BJ (cell line): ENCODE measurements around the gene GPR149. TPM values are rescaled to one million over a fixed set of nuclear protein-coding genes. Genes with fewer than 3 reads are reported as not detected.
A peak's percentile ranks its signal among the peaks of the same experiment; 100 is the strongest.

Source experiments
- CTCF ChIA-PET: fragments of 350-600 bp; formaldehyde crosslinking; extraction: SDS; loops from one replicate; lab custom pipeline; 2021; ENCODE audit warnings: antibody characterized with exemption, inconsistent platforms; lab: Yijun Ruan, JAX
- POLR2A ChIA-PET: fragments of 300-600 bp; sonication (Branson Sonifier 250); formaldehyde crosslinking; extraction: SDS; loops from one replicate; lab custom pipeline; 2021; ENCODE audit warnings: antibody characterized with exemption; lab: Charles Lee
- DNase-seq: peaks from one replicate; pipeline ENCODE4 v3.0.0-alpha.2; 2011; ENCODE audit warnings: low read depth
- H3K27me3 ChIP-seq: 2 replicates; pipeline ENCODE4 v1.6.0; 2011; ENCODE audit warnings: low read length; ENCODE audit not compliant: control insufficient read depth, insufficient read depth
- H3K36me3 ChIP-seq: 2 replicates; pipeline ENCODE4 v1.5.1; 2011; ENCODE audit warnings: low read length; ENCODE audit not compliant: control insufficient read depth, insufficient read depth
- H3K4me3 ChIP-seq: 2 replicates; pipeline ENCODE4 v1.5.1; 2011; ENCODE audit warnings: low read depth, mild to moderate bottlenecking, control low read depth, low read length
- polyA plus RNA-seq: library from polyadenylated mRNA; depleted of rRNA; stranded (reverse); fragments of >200 nt; gene quantifications from 2 replicates; pipeline ENCODE4 v1.2.3, GENCODE V29; 2011; rRNA removed
- small RNA-seq: library from RNA; depleted of rRNA; stranded (forward); fragments of <200 nt; gene quantifications from one replicate; pipeline ENCODE3, GENCODE V24; 2012; ENCODE audit warnings: low replicate concordance, low read depth; ENCODE audit not compliant: insufficient read length
- TF ChIP-seq, protein P1 (sequence below): IDR thresholded peaks from 2 replicates; pipeline ENCODE4 v1.5.1; 2011; ENCODE audit warnings: low read depth, mild to moderate bottlenecking, control low read depth, inconsistent platforms, low read length, moderate library complexity; ENCODE audit not compliant: insufficient read depth

The GPR149 gene
- polyA plus RNA-seq, 1 experiment = not detected

DNA sequence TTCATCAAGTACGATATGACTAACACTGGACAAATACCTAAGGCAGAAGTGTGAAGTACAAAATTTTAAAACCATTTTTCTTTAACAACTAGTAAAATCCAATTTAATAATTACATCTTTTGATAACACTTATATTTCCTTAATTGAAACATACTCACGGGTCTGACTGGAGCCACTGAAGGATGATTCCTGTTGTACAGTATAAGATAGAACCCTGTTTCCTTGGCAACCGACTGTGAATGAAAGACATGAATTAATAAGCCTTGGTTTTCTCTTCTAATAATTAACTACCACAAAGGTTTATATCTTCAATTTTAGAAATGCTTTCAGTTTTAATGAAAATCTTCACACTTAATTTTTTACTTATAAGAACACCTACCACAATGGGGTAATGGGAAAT is 125.1 kb downstream of the GPR149 start:
- Histone ChIP-seq H3K4me3 (no peak overlapping the region), H3K36me3 (peaks cover 11% of the 10 kb centered on the region), H3K27me3 (no peaks in the 10 kb centered on the region)
- DNase-seq = no peak
- TF ChIP-seq, protein P1, sequence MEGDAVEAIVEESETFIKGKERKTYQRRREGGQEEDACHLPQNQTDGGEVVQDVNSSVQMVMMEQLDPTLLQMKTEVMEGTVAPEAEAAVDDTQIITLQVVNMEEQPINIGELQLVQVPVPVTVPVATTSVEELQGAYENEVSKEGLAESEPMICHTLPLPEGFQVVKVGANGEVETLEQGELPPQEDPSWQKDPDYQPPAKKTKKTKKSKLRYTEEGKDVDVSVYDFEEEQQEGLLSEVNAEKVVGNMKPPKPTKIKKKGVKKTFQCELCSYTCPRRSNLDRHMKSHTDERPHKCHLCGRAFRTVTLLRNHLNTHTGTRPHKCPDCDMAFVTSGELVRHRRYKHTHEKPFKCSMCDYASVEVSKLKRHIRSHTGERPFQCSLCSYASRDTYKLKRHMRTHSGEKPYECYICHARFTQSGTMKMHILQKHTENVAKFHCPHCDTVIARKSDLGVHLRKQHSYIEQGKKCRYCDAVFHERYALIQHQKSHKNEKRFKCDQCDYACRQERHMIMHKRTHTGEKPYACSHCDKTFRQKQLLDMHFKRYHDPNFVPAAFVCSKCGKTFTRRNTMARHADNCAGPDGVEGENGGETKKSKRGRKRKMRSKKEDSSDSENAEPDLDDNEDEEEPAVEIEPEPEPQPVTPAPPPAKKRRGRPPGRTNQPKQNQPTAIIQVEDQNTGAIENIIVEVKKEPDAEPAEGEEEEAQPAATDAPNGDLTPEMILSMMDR = no peak
- ChIA-PET CTCF (interaction anchor here (1.2 kb wide), 1 partner anchor 10 kb away, joined by 3 read pairs; no protein-coding TSS in a partner anchor), POLR2A (no interaction called here)

DNA sequence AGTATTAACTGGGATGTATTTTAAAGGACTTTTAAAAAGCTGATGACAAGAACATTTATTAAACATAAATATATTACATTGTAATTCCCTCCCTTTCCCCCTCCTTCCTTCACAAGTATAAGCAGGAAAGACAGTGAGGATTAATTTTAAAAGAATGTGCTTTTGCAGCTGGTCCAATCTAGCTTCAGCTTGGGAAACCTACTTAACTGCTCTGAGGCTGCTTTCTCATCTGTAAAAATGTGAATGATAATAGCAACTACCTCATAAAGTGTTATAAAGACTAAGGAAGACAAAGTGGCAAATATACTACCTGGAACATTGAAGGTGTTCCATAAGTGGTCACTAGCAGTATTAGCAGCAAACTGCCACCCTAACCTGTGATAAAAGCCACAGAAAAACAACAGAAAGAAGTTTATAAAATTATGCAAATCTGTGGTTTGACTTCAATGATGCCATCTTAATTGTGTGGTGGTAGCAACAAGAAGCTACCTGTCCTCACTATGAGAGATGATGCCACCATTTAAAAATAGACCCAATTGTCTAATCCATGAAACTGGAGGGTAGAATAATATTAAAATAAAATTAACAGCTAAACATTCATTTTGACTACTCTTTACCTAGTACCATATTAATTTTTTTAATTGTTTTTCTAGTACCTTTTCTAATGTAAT is 125.7 kb downstream of the GPR149 start:
- ChIA-PET POLR2A (no interaction called here), CTCF (interaction anchor here (1.2 kb wide), 1 partner anchor 10 kb away, joined by 3 read pairs; no protein-coding TSS in a partner anchor)
- Histone ChIP-seq H3K27me3 (no peaks in the 10 kb centered on the region), H3K4me3 (no peak overlapping the region), H3K36me3 (peaks cover 11% of the 10 kb centered on the region)
- TF ChIP-seq, protein P1 = no peak
- DNase-seq = peak; percentile 6

DNA sequence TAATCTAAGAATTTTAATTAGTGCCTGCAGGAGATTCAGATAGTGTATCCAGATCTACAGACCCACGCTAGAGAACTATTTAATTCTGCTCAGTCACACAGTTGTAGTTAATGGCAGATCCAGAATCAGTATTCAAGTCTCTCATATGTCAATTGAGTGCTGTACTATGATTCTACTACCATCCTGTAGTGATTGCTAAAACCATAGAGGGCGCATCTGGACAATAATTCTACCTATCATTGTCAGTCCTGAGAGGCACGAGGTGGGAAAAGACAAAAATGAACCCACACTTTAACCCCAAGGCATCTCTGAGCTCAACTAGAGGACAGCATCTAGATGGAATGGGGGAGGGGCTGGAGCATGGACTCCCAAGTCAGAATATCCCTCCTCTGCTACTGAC is 128.4 kb downstream of the GPR149 start:
- ChIA-PET CTCF (no interaction called here), POLR2A (no interaction called here)
- Histone ChIP-seq H3K36me3 (peaks cover 11% of the 10 kb centered on the region), H3K4me3 (no peak overlapping the region), H3K27me3 (no peaks in the 10 kb centered on the region)
- no peak for DNase-seq
- TF ChIP-seq, protein P1 = no peak

DNA sequence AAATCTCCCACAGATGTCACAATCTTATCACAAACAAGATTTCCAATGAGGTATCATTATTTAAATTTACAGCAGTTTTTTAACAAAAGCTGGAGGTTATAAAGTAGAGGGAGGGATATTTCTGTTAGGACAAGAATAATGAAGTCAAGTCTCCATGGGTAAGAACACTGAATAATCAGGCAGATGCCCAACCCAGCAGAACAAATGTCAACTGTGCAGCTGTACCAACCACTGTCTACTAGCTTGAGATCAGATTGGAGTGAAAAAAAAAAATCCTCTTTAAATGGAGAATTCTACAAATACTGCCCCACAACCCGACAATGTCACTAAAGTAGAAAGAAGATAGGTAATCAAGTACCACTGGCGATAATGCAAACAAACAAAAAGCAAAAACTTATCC is 136.0 kb downstream of the GPR149 start:
- TF ChIP-seq, protein P1 = no peak
- POLR2A ChIA-PET = no interaction called here
- DNase-seq = no peak
- H3K4me3 ChIP-seq = no peak overlapping the region
- H3K27me3 ChIP-seq = no peaks in the 10 kb centered on the region
- H3K36me3 ChIP-seq = peaks cover 11% of the 10 kb centered on the region
- CTCF ChIA-PET = no interaction called here

DNA sequence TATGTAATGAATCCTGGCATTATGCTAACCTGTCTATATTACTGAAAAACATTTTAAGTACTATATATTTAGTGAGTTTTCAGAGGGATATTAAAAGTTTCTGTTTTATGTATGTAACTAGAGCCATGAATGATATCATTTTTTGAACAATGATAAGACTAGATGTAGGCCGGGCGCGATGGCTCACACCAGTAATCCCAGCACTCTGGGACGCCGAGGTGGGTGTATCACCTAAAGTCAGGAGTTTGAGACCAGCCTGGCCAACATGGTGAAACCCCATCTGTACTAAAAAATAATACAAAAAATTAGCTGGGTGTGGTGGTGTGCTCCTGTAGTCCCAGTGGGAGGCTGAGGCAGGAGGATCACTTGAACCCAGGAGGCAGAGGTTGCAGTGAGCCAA is 139.8 kb downstream of the GPR149 start:
- POLR2A ChIA-PET = no interaction called here
- DNase-seq = no peak
- no peaks in the 10 kb centered on the region for H3K27me3 ChIP-seq
- CTCF ChIA-PET = no interaction called here
- peaks cover 6% of the 10 kb centered on the region for H3K36me3 ChIP-seq
- TF ChIP-seq, protein P1 = no peak
- H3K4me3 ChIP-seq = no peak overlapping the region

Small RNAs within 50 kb of the gene (small RNA-seq; reads per million reads assigned to genes)
- not detected for gene RF01210

Other genes starting within 250 kb of the GPR149 start
- gene DHX36, start 105.7 kb downstream of the GPR149 start, polyA plus RNA-seq = 12.4 and 30.8 TPM in 2 replicates